ENCODE results near the gene CISD3. TPM values are rescaled to one million over a fixed set of nuclear protein-coding genes. Genes with fewer than 3 reads are reported as not detected.

Gene CISD3
- total RNA-seq, 1 experiment from 2014 or later = 14.1 TPM

DNA sequence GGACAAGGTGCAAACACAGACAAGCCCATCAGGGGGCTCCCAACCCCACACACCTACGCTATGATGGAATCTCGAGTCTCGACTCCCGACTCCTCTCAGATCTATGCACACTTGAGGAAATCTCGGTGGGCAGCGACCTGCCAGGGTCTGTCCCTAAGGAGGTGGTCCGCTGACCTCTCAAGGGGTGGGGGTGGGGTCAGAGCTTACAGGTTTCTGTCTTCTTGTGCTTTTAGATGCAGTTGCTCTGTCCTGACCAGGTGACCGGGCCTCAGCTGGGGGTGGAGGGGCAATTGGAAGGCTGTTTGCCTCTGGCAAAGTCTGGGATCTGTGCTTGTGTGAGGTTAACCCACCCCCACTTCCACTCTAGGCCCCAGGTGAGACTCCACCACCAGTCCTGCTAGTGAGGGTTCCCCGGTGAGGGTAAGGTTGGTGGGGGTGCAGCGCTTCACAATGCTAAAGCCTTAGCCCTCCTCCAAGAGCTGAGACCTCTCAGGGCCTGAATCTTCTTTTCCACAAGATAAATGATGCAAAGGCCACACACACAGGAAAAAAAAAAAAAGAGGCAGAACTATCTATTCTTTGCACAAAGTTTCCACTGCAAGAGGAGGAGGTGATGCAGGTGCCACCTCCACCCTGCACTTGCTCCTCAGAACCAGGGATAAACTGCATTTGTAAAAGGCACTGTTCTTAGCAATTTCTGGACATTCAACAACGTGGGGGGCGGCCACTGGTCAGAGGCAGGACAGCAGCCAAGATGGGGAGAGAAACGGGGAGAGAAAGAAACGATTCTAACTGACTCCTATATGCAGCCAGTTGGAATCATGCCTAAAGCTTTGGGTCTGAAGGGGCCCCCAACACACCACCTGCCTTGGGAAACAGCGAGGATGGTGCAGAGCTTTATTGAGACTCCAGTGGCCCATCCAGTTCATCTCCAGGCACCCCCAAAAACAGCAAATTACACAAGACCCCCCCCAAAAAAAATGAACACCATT, 4.1 kb downstream of the CISD3 start:
- Histone ChIP-seq H3K79me2 (ENCODE audit: low read length) (peaks cover 23% of the 10 kb centered on the region), H3K4me3 (ENCODE audit: low read length) (no peak overlapping the region), H3K27me3 (ENCODE audit: low read length) (no peaks in the 10 kb centered on the region), H3F3A (ENCODE audit: low read length, unreplicated experiment) (no peaks in the 10 kb centered on the region), H3K9ac (ENCODE audit: low read length) (no peak overlapping the region), H3K9me2 (replicated peaks; ENCODE audit: low read length) (no peaks in the 10 kb centered on the region), H2AFZ (ENCODE audit: low read length) (no peak overlapping the region), H4K20me1 (ENCODE audit: low read length) (0 out of 2 replicates have a peak, but pooled peaks cover 4% of the 10 kb centered on the region), H3K9me3 (ENCODE audit: low read length) (no peaks in the 10 kb centered on the region), H3K4me2 (ENCODE audit: low read length) (no peak overlapping the region), H3K36me3 (ENCODE audit: low read depth, low read length) (no peaks in the 10 kb centered on the region; the same call in 1 of the 2 replicates), H3K4me1 (ENCODE audit: insufficient read depth, low read length) (peaks cover 18% of the 10 kb centered on the region), H3K27ac (ENCODE audit: low read length) (no peak overlapping the region)
- intact Hi-C loops (cut with micrococcal nuclease) = loop anchor here (2.0 kb wide), 1 partner anchor 57 kb away; no protein-coding TSS in a partner anchor
- peak; percentile 12 for DNase-seq
- ATAC-seq = no peak
- ChIA-PET CTCF (interaction anchor here (0.8 to 1.0 kb wide), 2 partner anchors 17 to 176 kb away, joined by 4 to 6 read pairs; no protein-coding TSS in a partner anchor), POLR2A (ENCODE audit: unreplicated experiment) (no interaction called here)
- TF ChIP-seq EZH2 (IDR thresholded peaks at IDR 0.05; ENCODE audit: low read length, unreplicated experiment) (no peak), EZH2phosphoT487 (IDR thresholded peaks at IDR 0.05; ENCODE audit: borderline replicate concordance, low read length) (no peak)
- TF ChIP-seq, protein P1, sequence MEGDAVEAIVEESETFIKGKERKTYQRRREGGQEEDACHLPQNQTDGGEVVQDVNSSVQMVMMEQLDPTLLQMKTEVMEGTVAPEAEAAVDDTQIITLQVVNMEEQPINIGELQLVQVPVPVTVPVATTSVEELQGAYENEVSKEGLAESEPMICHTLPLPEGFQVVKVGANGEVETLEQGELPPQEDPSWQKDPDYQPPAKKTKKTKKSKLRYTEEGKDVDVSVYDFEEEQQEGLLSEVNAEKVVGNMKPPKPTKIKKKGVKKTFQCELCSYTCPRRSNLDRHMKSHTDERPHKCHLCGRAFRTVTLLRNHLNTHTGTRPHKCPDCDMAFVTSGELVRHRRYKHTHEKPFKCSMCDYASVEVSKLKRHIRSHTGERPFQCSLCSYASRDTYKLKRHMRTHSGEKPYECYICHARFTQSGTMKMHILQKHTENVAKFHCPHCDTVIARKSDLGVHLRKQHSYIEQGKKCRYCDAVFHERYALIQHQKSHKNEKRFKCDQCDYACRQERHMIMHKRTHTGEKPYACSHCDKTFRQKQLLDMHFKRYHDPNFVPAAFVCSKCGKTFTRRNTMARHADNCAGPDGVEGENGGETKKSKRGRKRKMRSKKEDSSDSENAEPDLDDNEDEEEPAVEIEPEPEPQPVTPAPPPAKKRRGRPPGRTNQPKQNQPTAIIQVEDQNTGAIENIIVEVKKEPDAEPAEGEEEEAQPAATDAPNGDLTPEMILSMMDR (conservative IDR thresholded peaks at IDR 0.05; ENCODE audit: low read depth, low read length) = 0 out of 2 replicates have a peak, but pooled peaks have one; percentile 30
- no TSS peak for BruUV-seq (replicated peaks)

DNA sequence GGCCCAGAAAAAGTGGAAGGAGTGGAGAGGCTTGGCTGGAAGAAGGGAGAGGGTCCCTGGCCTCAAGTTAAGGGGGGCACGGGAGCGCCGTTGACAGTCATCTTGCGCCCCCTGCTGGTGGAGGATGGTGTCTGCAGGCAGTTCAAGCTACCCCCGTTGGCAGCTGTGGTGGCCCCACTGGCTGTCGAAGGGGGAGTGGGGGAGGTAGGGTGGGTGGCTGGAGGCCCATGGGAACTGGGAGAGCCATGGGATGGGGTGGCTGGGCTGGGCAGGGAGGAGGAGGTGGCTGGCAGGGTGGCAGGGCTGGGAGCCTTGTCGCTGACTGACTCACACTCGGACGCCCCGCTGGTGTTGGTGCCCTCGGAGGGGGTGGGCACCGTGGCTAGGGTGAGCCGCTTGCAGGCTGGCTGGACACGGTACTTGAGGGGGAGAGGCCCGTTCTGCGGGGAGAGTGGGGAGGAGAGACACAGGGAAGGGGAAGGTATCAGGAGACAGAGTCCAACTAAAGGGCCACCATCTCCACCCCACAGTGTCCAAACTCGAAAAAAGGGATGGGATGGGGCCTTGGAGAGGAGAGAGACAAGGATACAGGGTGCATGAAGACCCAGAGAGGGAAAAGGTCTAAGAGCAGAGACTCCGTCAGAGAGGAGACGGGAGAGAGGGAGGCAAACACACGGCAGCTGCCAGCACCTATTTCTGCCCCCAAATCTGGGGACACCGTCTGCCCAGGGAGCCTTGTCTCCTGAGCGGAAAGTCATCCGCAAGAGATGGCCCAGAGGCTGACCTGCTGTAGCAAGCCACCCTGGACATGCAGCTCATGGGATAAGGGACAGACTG, 5.2 kb downstream of the CISD3 start:
- no peaks in the 10 kb centered on the region; the same call in 1 of the 2 replicates for H3K36me3 ChIP-seq (ENCODE audit: low read depth, low read length)
- no peak overlapping the region for H3K27ac ChIP-seq (ENCODE audit: low read length)
- TF ChIP-seq EZH2phosphoT487 (IDR thresholded peaks at IDR 0.05; ENCODE audit: borderline replicate concordance, low read length) = no peak
- TF ChIP-seq, protein P1 (conservative IDR thresholded peaks at IDR 0.05; ENCODE audit: low read depth, low read length) = peak; percentile 78
- TSS peak; percentile 48 for BruUV-seq (replicated peaks)
- ATAC-seq (no peak; the same call in 1 of the 2 replicates), DNase-seq (peak; percentile 21)
- no peaks in the 10 kb centered on the region for H3F3A ChIP-seq (ENCODE audit: low read length, unreplicated experiment)
- CTCF ChIA-PET = interaction anchor here (0.6 to 1.0 kb wide), 3 partner anchors 16 to 177 kb away, joined by 3 to 6 read pairs (median 4); no protein-coding TSS in a partner anchor
- H2AFZ ChIP-seq (ENCODE audit: low read length) = no peak overlapping the region
- H3K27me3 ChIP-seq (ENCODE audit: low read length) = no peaks in the 10 kb centered on the region
- no peaks in the 10 kb centered on the region for H3K9me2 ChIP-seq (replicated peaks; ENCODE audit: low read length)
- POLR2A ChIA-PET (ENCODE audit: unreplicated experiment) = interaction anchor here (0.7 kb wide), 1 partner anchor 19 kb away, joined by 5 read pairs; no protein-coding TSS in a partner anchor
- H3K4me2 ChIP-seq (ENCODE audit: low read length) = no peak overlapping the region
- no peak overlapping the region for H3K4me3 ChIP-seq (ENCODE audit: low read length)
- intact Hi-C loops (cut with micrococcal nuclease) = loop anchor here (2.0 kb wide), 1 partner anchor 59 kb away; no protein-coding TSS in a partner anchor
- no peaks in the 10 kb centered on the region for H3K9me3 ChIP-seq (ENCODE audit: low read length)
- H4K20me1 ChIP-seq (ENCODE audit: low read length) = 0 out of 2 replicates have a peak, but pooled peaks cover 4% of the 10 kb centered on the region
- no peak overlapping the region for H3K9ac ChIP-seq (ENCODE audit: low read length)
- peaks cover 22% of the 10 kb centered on the region for H3K79me2 ChIP-seq (ENCODE audit: low read length)
- H3K4me1 ChIP-seq (ENCODE audit: insufficient read depth, low read length) = peaks cover 14% of the 10 kb centered on the region; the same call in 1 of the 2 replicates

Data from PC-3 (cell line).